Cardiac fibroblast (primary cell): ENCODE measurements around the gene MRPL10.
"Not testable (repeated sequence)": the region's sequence is repeated elsewhere in the genome, so short reads cannot be mapped to it uniquely, and the experiment has no call there.

ENCODE experiments used
- DNase-seq, 2 donors: peaks; one replicate each; pipeline versions ENCODE4 v3.0.0 to v3.0.0-alpha.2; 2010; ENCODE audit warnings: low read depth in 2 of 2
- H3K4me3 ChIP-seq, 2 donors: replicated peaks in 1 of 2; 1 replicate in 1 of 2; 2 replicates in 1 of 2; pipeline ENCODE4 v1.5.1; 2011; ENCODE audit warnings: low read depth in 2 of 2, low read length in 2 of 2, mild to moderate bottlenecking in 2 of 2, moderate library complexity in 1 of 2
- TF ChIP-seq, protein P1 (sequence below): IDR thresholded peaks from one replicate; pipeline ENCODE4 v1.5.1; 2011; ENCODE audit warnings: low read depth, mild to moderate bottlenecking, low read length, inconsistent platforms

Gene MRPL10

GRCh38 chr17:47781397-47781796, 49.9 kb downstream of the MRPL10 start:
- no peak overlapping the region for H3K4me3 ChIP-seq
- TF ChIP-seq, protein P1, sequence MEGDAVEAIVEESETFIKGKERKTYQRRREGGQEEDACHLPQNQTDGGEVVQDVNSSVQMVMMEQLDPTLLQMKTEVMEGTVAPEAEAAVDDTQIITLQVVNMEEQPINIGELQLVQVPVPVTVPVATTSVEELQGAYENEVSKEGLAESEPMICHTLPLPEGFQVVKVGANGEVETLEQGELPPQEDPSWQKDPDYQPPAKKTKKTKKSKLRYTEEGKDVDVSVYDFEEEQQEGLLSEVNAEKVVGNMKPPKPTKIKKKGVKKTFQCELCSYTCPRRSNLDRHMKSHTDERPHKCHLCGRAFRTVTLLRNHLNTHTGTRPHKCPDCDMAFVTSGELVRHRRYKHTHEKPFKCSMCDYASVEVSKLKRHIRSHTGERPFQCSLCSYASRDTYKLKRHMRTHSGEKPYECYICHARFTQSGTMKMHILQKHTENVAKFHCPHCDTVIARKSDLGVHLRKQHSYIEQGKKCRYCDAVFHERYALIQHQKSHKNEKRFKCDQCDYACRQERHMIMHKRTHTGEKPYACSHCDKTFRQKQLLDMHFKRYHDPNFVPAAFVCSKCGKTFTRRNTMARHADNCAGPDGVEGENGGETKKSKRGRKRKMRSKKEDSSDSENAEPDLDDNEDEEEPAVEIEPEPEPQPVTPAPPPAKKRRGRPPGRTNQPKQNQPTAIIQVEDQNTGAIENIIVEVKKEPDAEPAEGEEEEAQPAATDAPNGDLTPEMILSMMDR: no peak
- no peak for DNase-seq

DNA sequence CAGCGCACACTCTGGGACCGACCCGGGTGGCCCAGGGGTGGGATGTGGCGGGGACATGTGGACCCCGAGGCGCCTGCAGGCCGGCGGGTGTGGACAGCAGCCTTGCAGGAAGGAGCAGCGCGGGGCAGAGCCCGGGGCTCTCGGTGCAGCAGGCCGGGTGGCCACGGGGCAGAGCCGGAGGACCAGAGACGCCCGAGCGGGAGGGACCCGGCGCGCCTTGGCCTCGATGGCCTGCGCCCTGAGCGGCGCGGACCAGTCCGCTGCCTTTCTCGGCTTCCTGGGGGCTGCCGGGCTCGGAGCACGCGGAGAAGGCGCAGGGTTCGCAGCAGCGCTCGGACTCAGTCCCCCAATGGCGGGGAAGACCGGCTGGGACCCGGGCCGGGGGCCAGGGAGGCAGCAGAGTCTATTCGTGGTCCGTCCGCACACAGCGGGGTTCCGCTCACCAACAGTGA, 53.1 kb downstream of the MRPL10 start:
- DNase-seq: no peak
- TF ChIP-seq, protein P1: no peak
- H3K4me3 ChIP-seq: no peak overlapping the region

GRCh38 chr17:47776330-47777197, 54.8 kb downstream of the MRPL10 start:
- TF ChIP-seq, protein P1: peak; percentile 79
- no peak overlapping the region for H3K4me3 ChIP-seq
- peak; percentile 64 to 69 for DNase-seq

GRCh38 chr17:47774987-47775580, 56.3 kb downstream of the MRPL10 start:
- H3K4me3 ChIP-seq: no peak overlapping the region
- DNase-seq: no peak
- TF ChIP-seq, protein P1: no peak

DNA sequence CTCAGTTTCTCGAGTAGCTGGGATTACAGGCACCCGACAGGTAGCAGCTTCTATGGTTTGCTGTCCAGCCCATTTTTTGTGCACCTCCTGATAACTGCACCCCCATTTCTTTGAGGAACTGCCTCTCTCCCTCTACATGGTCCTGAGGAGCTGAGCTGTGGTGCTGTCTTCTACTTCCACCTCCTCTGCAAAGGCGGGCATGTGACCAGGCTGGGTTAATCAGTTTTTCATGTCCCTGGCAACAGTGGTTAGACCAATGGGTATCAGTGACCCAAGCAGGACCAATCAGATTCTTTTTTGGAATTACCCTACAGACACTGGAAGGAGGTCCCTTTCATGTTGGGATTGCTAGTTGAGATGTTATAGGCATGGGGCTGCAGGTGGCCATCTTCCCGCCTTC, 57.0 kb downstream of the MRPL10 start:
- no peak for DNase-seq
- TF ChIP-seq, protein P1: no peak
- no peak overlapping the region for H3K4me3 ChIP-seq

DNA sequence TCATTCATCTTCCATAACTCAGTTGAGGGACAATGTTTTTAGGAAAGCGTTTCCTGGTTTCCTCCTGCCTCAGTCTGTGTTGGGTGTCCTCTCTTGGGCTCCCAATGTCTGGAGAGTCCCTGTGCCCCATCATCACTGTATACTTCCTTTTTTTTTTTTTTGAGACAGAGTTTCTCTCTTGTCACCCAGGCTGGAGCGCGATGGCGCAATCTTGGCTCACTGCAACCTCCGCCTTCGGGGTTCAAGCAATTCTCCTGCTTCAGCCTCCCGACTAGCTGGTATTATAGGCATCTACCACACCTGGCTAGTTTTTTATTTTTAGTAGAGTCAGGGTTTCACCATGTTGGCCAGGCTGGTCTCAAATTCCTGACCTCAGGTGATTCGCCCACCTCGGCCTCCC, 57.7 kb downstream of the MRPL10 start:
- not testable (repeated sequence) for H3K4me3 ChIP-seq, DNase-seq
